Parathyroid adenoma (tissue), 2 donors: ENCODE data around the gene PRKG1.
A peak's percentile ranks its signal among the peaks of the same experiment; 100 is the strongest.

Experiments used
- H2AFZ ChIP-seq: fragments of 300-600 bp; sonication (generic); one replicate; pipeline ENCODE4 v1.7.0; 2017; ENCODE audit warnings: antibody characterized with exemption, mild to moderate bottlenecking
- H3K27ac ChIP-seq: fragments of 300-600 bp; sonication (generic); one replicate; pipeline ENCODE4 v1.7.0; 2017
- H3K27me3 ChIP-seq: fragments of 300-600 bp; sonication (generic); one replicate; pipeline ENCODE4 v1.7.0; 2017; ENCODE audit warnings: low read length; ENCODE audit not compliant: control insufficient read depth, insufficient read depth
- H3K36me3 ChIP-seq: fragments of 300-600 bp; sonication (generic); one replicate; pipeline ENCODE4 v1.7.0; 2017; ENCODE audit warnings: low read length; ENCODE audit not compliant: control insufficient read depth, insufficient read depth
- H3K4me1 ChIP-seq: fragments of 300-600 bp; sonication (generic); one replicate; pipeline ENCODE4 v1.7.0; 2017; ENCODE audit warnings: control low read depth
- H3K4me2 ChIP-seq: fragments of 300-600 bp; sonication (generic); one replicate; pipeline ENCODE4 v1.7.0; 2017; ENCODE audit warnings: low read length
- H3K4me3 ChIP-seq: fragments of 300-600 bp; sonication (generic); one replicate; pipeline ENCODE4 v1.7.0; 2017; ENCODE audit warnings: low read depth, low read length
- H3K79me2 ChIP-seq: fragments of 300-600 bp; sonication (generic); one replicate; pipeline ENCODE4 v1.7.0; 2017; ENCODE audit warnings: control low read depth
- H3K9ac ChIP-seq: fragments of 300-600 bp; sonication (generic); one replicate; pipeline ENCODE4 v1.7.0; 2017; ENCODE audit warnings: mild to moderate bottlenecking
- H3K9me3 ChIP-seq: fragments of 300-600 bp; sonication (generic); one replicate; pipeline ENCODE4 v1.7.0; 2017; ENCODE audit warnings: low read length; ENCODE audit not compliant: control insufficient read depth
- CTCF ChIP-seq: fragments of 300-600 bp; sonication (generic); IDR thresholded peaks from one replicate; pipeline ENCODE4 v1.7.0; 2017; ENCODE audit warnings: antibody characterized with exemption, mild to moderate bottlenecking
- donor health status: primary hyperparathyroidism.

PRKG1 gene

GRCh38 chr10:52297747-52298146 lies 1223.5 kb downstream of the PRKG1 start:
- Histone ChIP-seq H3K79me2 (no peaks in the 10 kb centered on the region), H3K36me3 (no peaks in the 10 kb centered on the region), H3K27ac (no peak overlapping the region), H3K9me3 (no peaks in the 10 kb centered on the region), H2AFZ (no peak overlapping the region), H3K4me1 (no peaks in the 10 kb centered on the region), H3K27me3 (no peaks in the 10 kb centered on the region), H3K9ac (no peak overlapping the region), H3K4me3 (no peak overlapping the region), H3K4me2 (no peak overlapping the region)
- TF ChIP-seq CTCF, result no peak

GRCh38 chr10:52300599-52301277 lies 1226.5 kb downstream of the PRKG1 start:
- no peaks in the 10 kb centered on the region for H3K27me3 ChIP-seq
- no peak overlapping the region for H3K4me3 ChIP-seq
- no peaks in the 10 kb centered on the region for H3K36me3 ChIP-seq
- H3K9ac ChIP-seq, result no peak overlapping the region
- no peak overlapping the region for H3K27ac ChIP-seq
- H3K9me3 ChIP-seq, result no peaks in the 10 kb centered on the region
- no peaks in the 10 kb centered on the region for H3K79me2 ChIP-seq
- H3K4me1 ChIP-seq, result no peaks in the 10 kb centered on the region
- TF ChIP-seq CTCF, result no peak
- H2AFZ ChIP-seq, result no peak overlapping the region
- H3K4me2 ChIP-seq, result no peak overlapping the region

GRCh38 chr10:52308251-52309031 lies 1234.2 kb downstream of the PRKG1 start:
- Histone ChIP-seq H3K27ac (no peak overlapping the region), H3K4me3 (peak overlapping the region; percentile 42), H3K9ac (no peak overlapping the region), H3K4me2 (peak overlapping the region; percentile 69), H3K36me3 (no peaks in the 10 kb centered on the region), H2AFZ (peak overlapping the region; percentile 74), H3K27me3 (no peaks in the 10 kb centered on the region), H3K4me1 (peaks cover under 1% of the 10 kb centered on the region), H3K9me3 (no peaks in the 10 kb centered on the region), H3K79me2 (no peaks in the 10 kb centered on the region)
- peak; percentile 72 for TF ChIP-seq CTCF

DNA sequence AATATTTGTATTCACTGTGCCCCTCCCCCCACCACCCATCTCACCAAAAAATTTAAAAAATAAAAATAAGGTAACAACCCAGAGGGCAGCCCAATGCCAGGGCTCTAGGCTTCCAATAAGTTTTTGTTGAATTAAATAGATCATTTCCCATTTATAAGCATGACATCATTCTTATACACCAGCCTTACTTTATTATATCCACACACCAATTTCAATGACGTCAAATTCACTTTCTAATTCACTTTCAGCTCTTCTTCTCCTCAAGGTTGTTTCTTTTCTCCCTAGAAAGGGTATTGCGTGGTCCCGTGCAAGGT lies 1238.6 kb downstream of the PRKG1 start:
- no peaks in the 10 kb centered on the region for H3K9me3 ChIP-seq
- H3K27ac ChIP-seq, result no peak overlapping the region
- peak overlapping the region; percentile 39 for H2AFZ ChIP-seq
- H3K4me1 ChIP-seq, result peaks cover 2% of the 10 kb centered on the region
- no peak overlapping the region for H3K4me2 ChIP-seq
- no peak overlapping the region for H3K4me3 ChIP-seq
- TF ChIP-seq CTCF, result no peak
- H3K27me3 ChIP-seq, result no peaks in the 10 kb centered on the region
- H3K36me3 ChIP-seq, result no peaks in the 10 kb centered on the region
- no peak overlapping the region for H3K9ac ChIP-seq
- H3K79me2 ChIP-seq, result no peaks in the 10 kb centered on the region
